DOHH2 (cell line): ENCODE measurements around the gene BCO1.

ENCODE experiments used
- H3F3A ChIP-seq: fragments of 200-600 bp; sonication (generic), shearing (Covaris generic); 2 replicates; pipeline ENCODE4 v1.6.0; 2016; ENCODE audit warnings: antibody characterized with exemption, mild to moderate bottlenecking; ENCODE audit not compliant: control insufficient read depth, insufficient read depth
- H3K27ac ChIP-seq: fragments of 200-600 bp; sonication (generic); 2 replicates; pipeline ENCODE4 v1.5.1; 2014; ENCODE audit warnings: low read depth, mild to moderate bottlenecking, low read length, moderate library complexity
- H3K27me3 ChIP-seq: fragments of 200-600 bp; sonication (generic); 2 replicates; pipeline ENCODE4 v1.6.1; 2014; ENCODE audit warnings: mild to moderate bottlenecking, low read length, mixed read lengths; ENCODE audit not compliant: control insufficient read depth
- H3K36me3 ChIP-seq: fragments of 200-600 bp; sonication (generic); 2 replicates; pipeline ENCODE4 v1.6.1; 2014; ENCODE audit warnings: mild to moderate bottlenecking, low read length, moderate library complexity, mixed read lengths; ENCODE audit not compliant: control insufficient read depth
- H3K4me1 ChIP-seq: fragments of 200-600 bp; sonication (generic); 2 replicates; pipeline ENCODE4 v1.6.1; 2014; ENCODE audit warnings: mild to moderate bottlenecking, low read length, mixed read lengths; ENCODE audit not compliant: control insufficient read depth
- H3K4me2 ChIP-seq: fragments of 200-600 bp; sonication (generic); 2 replicates; pipeline ENCODE4 v1.6.0; 2014; ENCODE audit warnings: mild to moderate bottlenecking, low read length, moderate library complexity
- H3K4me3 ChIP-seq: fragments of 200-600 bp; sonication (generic); 2 replicates; pipeline ENCODE4 v1.5.1; 2014; ENCODE audit warnings: mild to moderate bottlenecking, low read length, mixed read lengths
- H3K79me2 ChIP-seq: fragments of 200-600 bp; sonication (generic); 2 replicates; pipeline ENCODE4 v1.6.1; 2014; ENCODE audit warnings: mild to moderate bottlenecking, low read length, mixed read lengths; ENCODE audit not compliant: control insufficient read depth
- H3K9me2 ChIP-seq: fragments of 200-600 bp; sonication (generic); replicated peaks from 2 replicates; pipeline ENCODE4 v1.6.1; 2014; ENCODE audit warnings: mild to moderate bottlenecking, low read length, mixed read lengths; ENCODE audit not compliant: control insufficient read depth
- H3K9me3 ChIP-seq: fragments of 200-600 bp; sonication (generic); 2 replicates; pipeline ENCODE4 v1.6.1; 2014; ENCODE audit warnings: antibody characterized with exemption, low read length, mixed read lengths; ENCODE audit not compliant: control insufficient read depth, insufficient read depth
- H4K20me1 ChIP-seq: fragments of 200-600 bp; sonication (generic); 2 replicates; pipeline ENCODE4 v1.6.0; 2014; ENCODE audit warnings: low read depth, mild to moderate bottlenecking, antibody characterized with exemption, low read length, moderate library complexity; ENCODE audit not compliant: control insufficient read depth, insufficient read depth
- CTCF ChIP-seq: fragments of 200-600 bp; sonication (generic); IDR thresholded peaks from one replicate; pipeline ENCODE4 v1.5.1; 2014; ENCODE audit warnings: antibody characterized with exemption, mild to moderate bottlenecking, low read depth, low read length; ENCODE audit not compliant: poor library complexity, severe bottlenecking
- EZH2phosphoT487 ChIP-seq: fragments of 200-600 bp; sonication (generic); IDR thresholded peaks from 2 replicates; pipeline ENCODE4 v1.6.1; 2017; ENCODE audit warnings: borderline replicate concordance, mild to moderate bottlenecking, antibody characterized with exemption, low read length, moderate library complexity, mixed read lengths

Gene BCO1

GRCh38 chr16:81195885-81196534 is 42.5 kb upstream of the BCO1 start:
- Histone ChIP-seq H3K9me3 (no peaks in the 10 kb centered on the region), H3K27me3 (peaks cover 6% of the 10 kb centered on the region; the same call in 1 of the 2 replicates), H3K4me3 (no peak overlapping the region), H3K79me2 (no peaks in the 10 kb centered on the region), H3F3A (no peaks in the 10 kb centered on the region), H3K4me1 (no peaks in the 10 kb centered on the region), H3K4me2 (no peak overlapping the region), H3K27ac (no peak overlapping the region), H4K20me1 (no peaks in the 10 kb centered on the region), H3K9me2 (no peaks in the 10 kb centered on the region), H3K36me3 (no peaks in the 10 kb centered on the region)
- no peak for TF ChIP-seq EZH2phosphoT487
- no peak for TF ChIP-seq CTCF

DNA sequence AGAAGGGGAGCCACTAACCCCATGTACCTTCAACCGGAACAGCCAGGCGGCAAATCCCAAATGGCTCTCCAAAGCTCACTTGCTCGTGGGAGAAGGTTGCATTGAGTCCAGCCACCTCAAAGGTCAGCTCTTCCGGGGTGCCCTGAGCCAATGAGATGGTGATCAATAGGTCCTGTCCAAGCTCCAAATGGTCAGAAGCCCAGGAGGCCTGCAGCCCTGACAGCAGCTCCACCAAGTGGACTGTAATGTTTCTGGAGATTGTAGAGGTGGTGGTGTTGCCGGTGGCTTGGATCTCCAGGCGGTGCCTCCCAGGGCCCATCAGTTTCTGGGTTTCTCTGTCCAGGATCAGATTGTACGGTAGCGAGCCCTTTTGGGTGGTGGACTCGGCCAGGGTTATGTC is 39.9 kb upstream of the BCO1 start:
- no peak for TF ChIP-seq EZH2phosphoT487
- no peak for TF ChIP-seq CTCF

GRCh38 chr16:81201267-81201666 is 37.2 kb upstream of the BCO1 start:
- Histone ChIP-seq H3K4me1 (no peaks in the 10 kb centered on the region), H3K27ac (no peak overlapping the region), H3F3A (no peaks in the 10 kb centered on the region), H3K4me3 (no peak overlapping the region), H3K79me2 (no peaks in the 10 kb centered on the region), H4K20me1 (no peaks in the 10 kb centered on the region), H3K9me2 (no peaks in the 10 kb centered on the region), H3K4me2 (no peak overlapping the region), H3K36me3 (no peaks in the 10 kb centered on the region), H3K27me3 (peaks cover 6% of the 10 kb centered on the region; the same call in 1 of the 2 replicates), H3K9me3 (no peaks in the 10 kb centered on the region)
- TF ChIP-seq EZH2phosphoT487 (no peak), CTCF (no peak)

More for the DNA sequence above, 39.9 kb upstream of the BCO1 start:
- Histone ChIP-seq H3K4me3 (no peak overlapping the region), H3F3A (no peaks in the 10 kb centered on the region), H3K9me2 (no peaks in the 10 kb centered on the region), H3K27ac (no peak overlapping the region), H3K9me3 (no peaks in the 10 kb centered on the region), H3K27me3 (peaks cover 6% of the 10 kb centered on the region; the same call in 1 of the 2 replicates), H3K36me3 (no peaks in the 10 kb centered on the region), H3K4me1 (no peaks in the 10 kb centered on the region), H4K20me1 (no peaks in the 10 kb centered on the region), H3K4me2 (no peak overlapping the region), H3K79me2 (no peaks in the 10 kb centered on the region)
